GM23338 (cell line): ENCODE results near the gene ADA. TPM values are rescaled to one million over a fixed set of nuclear protein-coding genes. Genes with fewer than 3 reads are reported as not detected.

ENCODE experiments used
- ATAC-seq: fragments of 200-7000 bp; cut with Tn5 transposase; 3 replicates; pipeline ENCODE4 v1.9.1; 2020
- DNase-seq: peaks from one replicate; pipeline ENCODE4 v3.0.0-alpha.2; 2015; ENCODE audit warnings: low spot score
- H2AFZ ChIP-seq: fragments of 200-600 bp; sonication (generic); 2 replicates; pipeline ENCODE4 v1.8.0; 2016; ENCODE audit warnings: antibody characterized with exemption, mild to moderate bottlenecking, moderate library complexity
- H3F3A ChIP-seq: fragments of 200-600 bp; sonication (generic); replicated peaks from 2 replicates; pipeline ENCODE4 v1.8.0; 2017; ENCODE audit warnings: antibody characterized with exemption, mixed run types, low read depth
- H3K27ac ChIP-seq: fragments of 200-600 bp; sonication (generic); 2 replicates; pipeline ENCODE4 v1.6.1; 2016; ENCODE audit warnings: low read depth
- H3K27me3 ChIP-seq: fragments of 200-600 bp; sonication (generic); 2 replicates; pipeline ENCODE4 v1.8.0; 2016; ENCODE audit warnings: mild to moderate bottlenecking, mixed run types, moderate library complexity; ENCODE audit not compliant: insufficient read depth
- H3K36me3 ChIP-seq: fragments of 200-600 bp; sonication (generic); 2 replicates; pipeline ENCODE4 v1.8.0; 2016; ENCODE audit warnings: mild to moderate bottlenecking; ENCODE audit not compliant: insufficient read depth
- H3K4me1 ChIP-seq: fragments of 200-600 bp; sonication (generic); 2 replicates; pipeline ENCODE4 v1.8.0; 2016; ENCODE audit warnings: mild to moderate bottlenecking, moderate library complexity; ENCODE audit not compliant: insufficient read depth
- H3K4me2 ChIP-seq: fragments of 200-600 bp; sonication (generic); 2 replicates; pipeline ENCODE4 v1.7.1; 2017; ENCODE audit warnings: mixed run types
- H3K4me3 ChIP-seq: fragments of 200-600 bp; sonication (generic); 2 replicates; pipeline ENCODE4 v1.6.1; 2016; ENCODE audit warnings: mixed run types
- H3K79me2 ChIP-seq: fragments of 200-600 bp; sonication (generic); replicated peaks from 2 replicates; pipeline ENCODE4 v1.8.0; 2017; ENCODE audit warnings: mild to moderate bottlenecking; ENCODE audit not compliant: insufficient read depth
- H3K9me2 ChIP-seq: fragments of 200-600 bp; sonication (generic); 2 replicates; pipeline ENCODE4 v1.8.0; 2017; ENCODE audit not compliant: insufficient read depth
- H4K20me1 ChIP-seq: fragments of 200-600 bp; sonication (generic); replicated peaks from 2 replicates; pipeline ENCODE4 v1.8.0; 2017; ENCODE audit warnings: mild to moderate bottlenecking; ENCODE audit not compliant: insufficient read depth
- H3K27ac Mint-ChIP-seq: 2 replicates; pipeline ENCODE4 v1.8.0; 2020; ENCODE audit warnings: inconsistent platforms, mild to moderate bottlenecking, moderate library complexity, mixed read lengths
- H3K27me3 Mint-ChIP-seq: 3 replicates; pipeline ENCODE4 v1.8.0; 2022; ENCODE audit warnings: low read depth, mild to moderate bottlenecking, moderate library complexity, mixed read lengths, inconsistent platforms; ENCODE audit not compliant: insufficient read depth, poor library complexity
- H3K36me3 Mint-ChIP-seq: 3 replicates; pipeline ENCODE4 v1.8.0; 2021; ENCODE audit warnings: low read depth, mild to moderate bottlenecking, inconsistent platforms, moderate library complexity, mixed read lengths
- H3K4me1 Mint-ChIP-seq: 3 replicates; pipeline ENCODE4 v1.8.0; 2020; ENCODE audit warnings: mild to moderate bottlenecking, inconsistent platforms, mixed read lengths
- H3K4me3 Mint-ChIP-seq: 3 replicates; pipeline ENCODE4 v1.8.0; 2021; ENCODE audit warnings: moderate library complexity, mild to moderate bottlenecking, inconsistent platforms, mixed read lengths
- H3K9me3 Mint-ChIP-seq: 3 replicates; pipeline ENCODE4 v1.8.0; 2020; ENCODE audit warnings: moderate library complexity, mild to moderate bottlenecking, inconsistent platforms, mixed read lengths
- CREB1 ChIP-seq: fragments of 250-450 bp; sonication (Bioruptor Pico); IDR thresholded peaks from 2 replicates; pipeline ENCODE4 v1.5.0; 2020; ENCODE audit warnings: low read depth, mild to moderate bottlenecking, moderate library complexity
- CTCF ChIP-seq, 2 experiments: fragments of 200-600 bp in 1 of 2; sonication (generic) in 1 of 2; conservative IDR thresholded peaks; 2 replicates each; pipeline versions ENCODE4 v1.5.1 to v1.6.1; 2016 to 2017; ENCODE audit warnings: antibody characterized with exemption in 2 of 2, low read depth in 2 of 2, mild to moderate bottlenecking in 2 of 2, moderate library complexity in 1 of 2
- ETS1 ChIP-seq: IDR thresholded peaks from 2 replicates; pipeline ENCODE4 v1.6.1; 2016; ENCODE audit warnings: antibody characterized with exemption
- EZH2 ChIP-seq: fragments of 200-600 bp; sonication (generic); IDR thresholded peaks from one replicate; pipeline ENCODE4 v1.8.0; 2017; ENCODE audit warnings: antibody characterized with exemption, mild to moderate bottlenecking, low read depth; ENCODE audit not compliant: unreplicated experiment
- EZH2phosphoT487 ChIP-seq: fragments of 200-600 bp; sonication (generic); IDR thresholded peaks from one replicate; pipeline ENCODE4 v1.8.1; 2018; ENCODE audit warnings: antibody characterized with exemption; ENCODE audit not compliant: unreplicated experiment
- JUNB ChIP-seq: IDR thresholded peaks from one replicate; pipeline ENCODE4 v1.6.1; 2016; ENCODE audit warnings: antibody characterized with exemption; ENCODE audit not compliant: unreplicated experiment
- NANOG ChIP-seq: IDR thresholded peaks from 2 replicates; pipeline ENCODE4 v1.6.1; 2016; ENCODE audit warnings: antibody characterized with exemption, borderline replicate concordance
- POLR2AphosphoS5 ChIP-seq: IDR thresholded peaks from 2 replicates; pipeline ENCODE4 v1.6.1; 2016; ENCODE audit warnings: antibody characterized with exemption, low read depth
- REST ChIP-seq: IDR thresholded peaks from one replicate; pipeline ENCODE4 v1.6.1; 2018; ENCODE audit warnings: antibody characterized with exemption; ENCODE audit not compliant: unreplicated experiment
- STAT1 ChIP-seq: IDR thresholded peaks from one replicate; pipeline ENCODE4 v1.6.1; 2016; ENCODE audit warnings: antibody characterized with exemption; ENCODE audit not compliant: unreplicated experiment
- ZNF114 ChIP-seq: fragments of 250-450 bp; sonication (Bioruptor Pico); IDR thresholded peaks from 2 replicates; pipeline ENCODE4 v1.5.0; 2020; ENCODE audit warnings: mild to moderate bottlenecking, moderate library complexity
- ZNF331 ChIP-seq: fragments of 250-450 bp; sonication (Bioruptor Pico); IDR thresholded peaks from 2 replicates; pipeline ENCODE4 v1.5.0; 2020; ENCODE audit warnings: low read depth, mild to moderate bottlenecking, moderate library complexity
- polyA plus RNA-seq: library from polyadenylated mRNA; unstranded; fragments of >200 nt; fragmentation: Nextera tagmentation; extraction: Ambion mirVana; gene quantifications from 2 replicates; pipeline ENCODE4 v1.2.1, GENCODE V29; 2016
- total RNA-seq: library from RNA; depleted of rRNA; stranded (reverse); fragments of >200 nt; shearing (Covaris generic); gene quantifications from 2 replicates; pipeline ENCODE4 v1.2.3, GENCODE V29; 2014

The ADA gene
- total and polyA plus RNA-seq, 2 experiments from 2014 or later, result 15.8 to 16.2 TPM

DNA sequence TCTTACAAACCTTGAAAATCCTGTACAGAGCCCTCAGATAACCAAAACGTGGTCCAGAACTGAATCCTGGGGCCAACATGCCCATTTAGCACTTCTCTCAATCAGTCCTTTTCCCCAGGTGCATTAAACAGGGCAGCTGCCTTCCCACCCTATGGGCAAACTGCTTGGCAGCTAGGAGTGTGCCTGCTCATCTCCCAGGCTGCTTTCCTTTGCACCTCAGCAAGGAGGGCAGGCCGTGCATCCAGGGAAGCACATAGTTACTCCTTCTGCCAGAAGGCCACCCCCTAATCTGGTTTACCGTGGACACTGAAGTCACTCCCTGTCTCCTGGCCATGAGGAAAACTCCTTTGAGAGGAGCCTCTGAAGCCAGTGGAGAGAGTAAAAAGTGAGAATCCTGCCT lies 59.1 kb downstream of the ADA start (continued):
- TF ChIP-seq CTCF (conservative IDR thresholded peaks at IDR 0.05; ENCODE audit: low read depth in 2 of 2) (no peak), ETS1 (no peak), EZH2phosphoT487 (no peak), ZNF331 (CRISPR knock-in tag) (no peak), ZNF114 (no peak), NANOG (no peak), EZH2 (no peak)

- Histone ChIP-seq H4K20me1 (no peaks in the 10 kb centered on the region), H3K27me3 (no peaks in the 10 kb centered on the region; the same call in 1 of the 2 replicates), H3K36me3 (no peaks in the 10 kb centered on the region), H3K4me1 (peaks cover under 1% of the 10 kb centered on the region; the same call in 1 of the 2 replicates), H3K79me2 (no peaks in the 10 kb centered on the region), H2AFZ (no peak overlapping the region), H3K4me3 (no peak overlapping the region), H3K27ac (no peak overlapping the region), H3F3A (no peaks in the 10 kb centered on the region), H3K4me2 (no peak overlapping the region), H3K9me2 (no peaks in the 10 kb centered on the region)
- ATAC-seq, result peak; percentile 77
- Mint-ChIP-seq H3K36me3 (no peaks in the 10 kb centered on the region), H3K27me3 (peaks cover 5% of the 10 kb centered on the region), H3K27ac (peak overlapping the region; percentile 33; the same call in 1 of the 2 replicates), H3K4me3 (no peak overlapping the region), H3K4me1 (peaks cover 25% of the 10 kb centered on the region), H3K9me3 (no peaks in the 10 kb centered on the region)
- no peak for TF ChIP-seq REST
- no peak for TF ChIP-seq POLR2AphosphoS5
- TF ChIP-seq ZNF331 (CRISPR knock-in tag), result no peak
- no peak for TF ChIP-seq JUNB
- no peak for TF ChIP-seq STAT1
- no peak for TF ChIP-seq EZH2phosphoT487
- TF ChIP-seq CREB1 (CRISPR knock-in tag), result no peak
- DNase-seq, result no peak
Observed at GRCh38 chr20:44590980-44591778, 60.3 kb downstream of the ADA start.
